Mesenchymal stem cell (in vitro differentiated cells and primary cell): ENCODE measurements around the gene GLT1D1.

Experiments used
- DNase-seq: peaks from one replicate; pipeline ENCODE4 v3.0.0-alpha.2; 2013
- H2AFZ ChIP-seq: one replicate; pipeline ENCODE4 v1.6.1; 2013; ENCODE audit warnings: low read depth, mild to moderate bottlenecking, control low read depth, inconsistent platforms, low read length, moderate library complexity
- H2AK5ac ChIP-seq: 2 replicates; pipeline ENCODE4 v1.6.1; 2013; ENCODE audit warnings: low read length, moderate library complexity, mild to moderate bottlenecking, inconsistent platforms; ENCODE audit not compliant: severe bottlenecking
- H2BK120ac ChIP-seq: one replicate; pipeline ENCODE4 v1.6.1; 2013; ENCODE audit warnings: low read depth, mild to moderate bottlenecking, inconsistent platforms, low read length, moderate library complexity
- H2BK12ac ChIP-seq, 2 experiments: one replicate each; pipeline ENCODE4 v1.6.1; 2013; ENCODE audit warnings: inconsistent platforms in 2 of 2, low read length in 2 of 2, mild to moderate bottlenecking in 2 of 2, moderate library complexity in 2 of 2, control low read depth in 1 of 2
- H2BK15ac ChIP-seq: one replicate; pipeline ENCODE4 v1.6.1; 2013; ENCODE audit warnings: mild to moderate bottlenecking, low read depth, inconsistent platforms; ENCODE audit not compliant: poor library complexity, severe bottlenecking
- H2BK5ac ChIP-seq: 2 replicates; pipeline ENCODE4 v1.6.1; 2013; ENCODE audit warnings: low read depth, mild to moderate bottlenecking, low read length, control low read depth, inconsistent platforms; ENCODE audit not compliant: poor library complexity, severe bottlenecking
- H3K14ac ChIP-seq, 2 experiments: one replicate each; pipeline ENCODE4 v1.6.1; 2013; ENCODE audit warnings: inconsistent platforms in 2 of 2, low read length in 2 of 2, control low read depth in 1 of 2, mild to moderate bottlenecking in 1 of 2, moderate library complexity in 1 of 2
- H3K18ac ChIP-seq, 2 experiments: one replicate each; pipeline ENCODE4 v1.6.1; 2013; ENCODE audit warnings: inconsistent platforms in 2 of 2, low read length in 2 of 2, control low read depth in 1 of 2, low read depth in 1 of 2, mild to moderate bottlenecking in 1 of 2
- H3K23ac ChIP-seq, 2 experiments: one replicate each; pipeline ENCODE4 v1.6.1; 2013; ENCODE audit warnings: inconsistent platforms in 2 of 2, low read length in 2 of 2, mild to moderate bottlenecking in 2 of 2, moderate library complexity in 2 of 2, control low read depth in 1 of 2
- H3K27ac ChIP-seq: 2 replicates; pipeline ENCODE4 v1.5.1; 2013; ENCODE audit warnings: mild to moderate bottlenecking, moderate library complexity, low read length, control low read depth, inconsistent platforms; ENCODE audit not compliant: poor library complexity, severe bottlenecking
- H3K27me3 ChIP-seq, 2 experiments: 2 replicates each; pipeline versions ENCODE4 v1.6.1 to v1.7.0; 2013; ENCODE audit warnings: low read length in 2 of 2, mild to moderate bottlenecking in 2 of 2, moderate library complexity in 2 of 2, control low read depth in 1 of 2, inconsistent platforms in 1 of 2; ENCODE audit not compliant: control insufficient read depth in 1 of 2, insufficient read depth in 1 of 2
- H3K36me3 ChIP-seq, 2 experiments: 2 replicates each; pipeline versions ENCODE4 v1.6.1 to v1.7.0; 2013; ENCODE audit warnings: low read length in 2 of 2, control low read depth in 1 of 2, inconsistent platforms in 1 of 2, low read depth in 1 of 2, mild to moderate bottlenecking in 1 of 2; ENCODE audit not compliant: insufficient read depth in 2 of 2, control insufficient read depth in 1 of 2
- H3K4ac ChIP-seq, 2 experiments: one replicate each; pipeline ENCODE4 v1.6.1; 2013; ENCODE audit warnings: inconsistent platforms in 2 of 2, low read length in 2 of 2, mild to moderate bottlenecking in 2 of 2, moderate library complexity in 2 of 2, control low read depth in 1 of 2, low read depth in 1 of 2
- H3K4me1 ChIP-seq: 2 replicates; pipeline ENCODE4 v1.6.1; 2013; ENCODE audit warnings: low read depth, low read length, control low read depth; ENCODE audit not compliant: control insufficient read depth, insufficient read depth
- H3K4me2 ChIP-seq: 2 replicates; pipeline ENCODE4 v1.6.1; 2013; ENCODE audit warnings: low read length, mild to moderate bottlenecking, inconsistent platforms; ENCODE audit not compliant: poor library complexity, severe bottlenecking
- H3K4me3 ChIP-seq, 2 experiments: 2 replicates each; pipeline versions ENCODE4 v1.5.1 to v1.7.0; 2013; ENCODE audit warnings: low read length in 2 of 2, mild to moderate bottlenecking in 2 of 2, control low read depth in 1 of 2, low read depth in 1 of 2; ENCODE audit not compliant: insufficient read depth in 1 of 2
- H3K79me1 ChIP-seq: replicated peaks from 2 replicates; pipeline ENCODE4 v1.6.1; 2013; ENCODE audit warnings: mild to moderate bottlenecking, control low read depth, low read length, inconsistent platforms; ENCODE audit not compliant: poor library complexity, severe bottlenecking
- H3K9ac ChIP-seq: 2 replicates; pipeline ENCODE4 v1.7.0; 2013; ENCODE audit warnings: mild to moderate bottlenecking, low read length, moderate library complexity
- H3K9me3 ChIP-seq: 2 replicates; pipeline ENCODE4 v1.7.0; 2013; ENCODE audit warnings: mild to moderate bottlenecking, low read length; ENCODE audit not compliant: control insufficient read depth
- H4K8ac ChIP-seq: one replicate; pipeline ENCODE4 v1.6.1; 2013; ENCODE audit warnings: inconsistent platforms, mild to moderate bottlenecking, low read length, moderate library complexity
- H4K91ac ChIP-seq: one replicate; pipeline ENCODE4 v1.6.1; 2013; ENCODE audit warnings: mild to moderate bottlenecking, low read length, inconsistent platforms
- WGBS: methylation state at CpG from one replicate; pipeline ENCODE4 v1.1.7; 2013; ENCODE audit warnings: mixed read lengths; 5-methylcytosine and 5-hydroxymethylcytosine counted together

The GLT1D1 gene

DNA sequence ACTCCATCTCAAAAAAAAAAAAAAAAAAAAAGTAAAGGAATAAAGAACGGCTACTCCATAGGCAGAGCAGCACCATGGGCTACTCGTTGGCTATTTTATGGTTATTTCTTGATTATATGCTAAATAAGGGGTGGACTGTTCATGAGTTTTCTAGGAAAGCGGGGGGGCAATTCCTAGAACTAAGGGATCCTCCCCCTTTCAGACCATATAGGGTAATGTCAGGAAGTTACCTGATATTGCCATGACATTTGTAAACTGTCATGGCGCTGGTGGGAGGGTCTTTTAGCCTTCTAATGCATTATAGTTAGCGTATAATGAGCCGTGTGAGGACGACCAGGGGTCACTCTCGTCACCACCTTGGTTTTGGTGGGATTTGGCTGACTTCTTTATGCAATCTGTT, 142.3 kb downstream of the GLT1D1 start:
- 62% methylated on average over 7 of the region's 8 CpGs for WGBS
- no peak overlapping the region for H3K9ac ChIP-seq

DNA sequence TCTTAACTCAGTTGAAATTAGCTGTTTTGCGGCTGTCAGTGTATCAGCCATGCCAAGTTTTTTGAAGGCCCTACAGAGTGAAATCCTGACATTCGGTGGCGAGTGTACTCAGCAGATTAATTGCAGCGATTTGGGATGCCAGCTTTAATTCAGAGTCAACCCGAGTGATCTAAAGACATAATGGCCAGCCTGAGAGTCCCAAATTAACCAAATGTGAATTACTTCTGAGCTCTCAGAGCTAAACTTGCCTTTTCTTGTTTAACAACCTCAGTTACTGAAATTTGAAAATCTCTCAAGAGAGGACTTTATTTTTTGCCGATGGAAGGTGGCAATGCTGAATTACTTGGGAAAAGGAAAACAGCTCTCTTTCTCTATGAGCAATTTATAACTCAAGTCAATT, 148.5 kb downstream of the GLT1D1 start:
- no peak overlapping the region for H3K27ac ChIP-seq
- H3K23ac ChIP-seq = no peak overlapping the region
- H3K4me1 ChIP-seq = no peaks in the 10 kb centered on the region
- H2AK5ac ChIP-seq = no peak overlapping the region
- H3K14ac ChIP-seq = no peak overlapping the region
- no peak overlapping the region for H2AFZ ChIP-seq
- H3K18ac ChIP-seq = no peak overlapping the region
- no peak overlapping the region for H2BK12ac ChIP-seq
- H3K36me3 ChIP-seq = no peaks in the 10 kb centered on the region
- H3K4me2 ChIP-seq = no peak overlapping the region
- no peak overlapping the region for H3K4ac ChIP-seq
- H3K4me3 ChIP-seq = no peak overlapping the region
- H3K9ac ChIP-seq = no peak overlapping the region
- H3K27me3 ChIP-seq = no peaks in the 10 kb centered on the region
- no peaks in the 10 kb centered on the region for H3K79me1 ChIP-seq
- H2BK15ac ChIP-seq = no peak overlapping the region
- H2BK120ac ChIP-seq = no peak overlapping the region
- 93% methylated on average over 6 of the region's 6 CpGs for WGBS
- H3K9me3 ChIP-seq = no peaks in the 10 kb centered on the region
- DNase-seq = no peak
- no peak overlapping the region for H4K91ac ChIP-seq
- no peak overlapping the region for H2BK5ac ChIP-seq
- H4K8ac ChIP-seq = no peak overlapping the region

More for the DNA sequence above, 142.3 kb downstream of the GLT1D1 start:
- Histone ChIP-seq H3K4ac (no peak overlapping the region), H3K9me3 (no peaks in the 10 kb centered on the region), H3K23ac (no peak overlapping the region), H3K27ac (no peak overlapping the region), H2AFZ (no peak overlapping the region), H3K27me3 (no peaks in the 10 kb centered on the region), H2BK15ac (no peak overlapping the region), H3K4me3 (no peak overlapping the region), H2AK5ac (no peak overlapping the region), H2BK12ac (no peak overlapping the region), H2BK120ac (no peak overlapping the region), H4K91ac (no peak overlapping the region), H3K79me1 (no peaks in the 10 kb centered on the region), H3K4me2 (no peak overlapping the region), H3K36me3 (no peaks in the 10 kb centered on the region), H3K4me1 (no peaks in the 10 kb centered on the region), H4K8ac (no peak overlapping the region), H3K18ac (no peak overlapping the region), H2BK5ac (no peak overlapping the region), H3K14ac (no peak overlapping the region)
- DNase-seq = no peak

DNA sequence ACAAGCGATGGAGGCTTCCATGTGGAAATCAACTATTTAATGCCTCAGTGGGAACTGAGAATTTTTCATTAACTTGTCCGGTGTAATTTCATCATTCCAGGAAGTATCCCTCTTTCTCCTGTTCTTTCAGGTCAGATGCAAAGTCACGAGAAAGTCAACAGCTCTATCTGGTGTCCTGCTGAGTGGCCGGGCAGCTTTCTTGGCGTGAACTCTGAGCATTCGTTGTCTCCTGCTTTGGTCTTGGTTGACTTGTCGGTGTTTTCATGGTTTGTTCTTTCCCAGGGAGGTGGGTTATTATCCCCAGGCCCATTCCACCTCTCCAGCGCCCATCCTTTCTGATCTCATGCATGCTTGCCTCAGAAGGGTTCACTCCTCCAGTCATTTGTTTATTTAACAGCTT, 149.1 kb downstream of the GLT1D1 start:
- Histone ChIP-seq H3K4ac (no peak overlapping the region), H3K23ac (no peak overlapping the region), H2BK120ac (no peak overlapping the region), H3K18ac (no peak overlapping the region), H3K27ac (no peak overlapping the region), H2BK15ac (no peak overlapping the region), H3K27me3 (no peaks in the 10 kb centered on the region), H3K4me2 (no peak overlapping the region), H2AFZ (no peak overlapping the region), H3K14ac (no peak overlapping the region), H3K4me3 (no peak overlapping the region), H3K9me3 (no peaks in the 10 kb centered on the region), H3K36me3 (no peaks in the 10 kb centered on the region), H2BK12ac (no peak overlapping the region), H3K79me1 (no peaks in the 10 kb centered on the region), H2BK5ac (no peak overlapping the region), H3K4me1 (no peaks in the 10 kb centered on the region), H4K8ac (no peak overlapping the region), H3K9ac (no peak overlapping the region), H4K91ac (no peak overlapping the region), H2AK5ac (no peak overlapping the region)
- 51% methylated on average over 8 of the region's 8 CpGs for WGBS
- no peak for DNase-seq

DNA sequence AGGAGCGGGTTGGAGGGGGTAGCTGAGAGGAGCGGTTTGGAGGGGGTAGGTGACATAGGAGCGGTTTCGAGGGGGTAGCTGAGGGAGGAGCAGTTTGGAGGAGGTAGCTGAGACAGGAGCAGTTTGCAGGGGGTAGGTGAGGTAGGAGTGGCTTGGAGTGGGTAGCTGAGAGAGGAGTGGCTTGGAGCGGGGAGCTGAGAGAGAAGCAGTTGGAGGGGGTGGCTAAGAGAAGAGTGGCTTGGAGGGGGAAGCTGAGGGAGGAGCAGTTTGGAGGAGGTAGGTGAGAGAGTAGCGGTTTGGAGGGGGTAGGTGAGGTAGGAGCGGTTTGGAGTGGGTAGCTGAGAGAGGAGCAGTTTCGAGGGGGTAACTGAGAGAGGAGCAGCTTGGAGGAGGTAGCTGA, 152.1 kb downstream of the GLT1D1 start:
- H3K4me3 ChIP-seq = no peak overlapping the region
- no peak overlapping the region for H2BK15ac ChIP-seq
- H4K8ac ChIP-seq = no peak overlapping the region
- H2AFZ ChIP-seq = no peak overlapping the region
- no peak overlapping the region for H3K27ac ChIP-seq
- no peak overlapping the region for H3K4me2 ChIP-seq
- 84% methylated on average over 8 of the region's 8 CpGs for WGBS
- H2BK120ac ChIP-seq = no peak overlapping the region
- no peaks in the 10 kb centered on the region for H3K9me3 ChIP-seq
- H4K91ac ChIP-seq = no peak overlapping the region
- H3K4me1 ChIP-seq = no peaks in the 10 kb centered on the region
- H3K36me3 ChIP-seq = no peaks in the 10 kb centered on the region
- no peaks in the 10 kb centered on the region for H3K79me1 ChIP-seq
- H2BK5ac ChIP-seq = no peak overlapping the region
- no peak overlapping the region for H3K4ac ChIP-seq
- no peak overlapping the region for H2BK12ac ChIP-seq
- no peak overlapping the region for H3K23ac ChIP-seq
- no peak for DNase-seq
- H3K27me3 ChIP-seq = no peaks in the 10 kb centered on the region
- no peak overlapping the region for H2AK5ac ChIP-seq
- no peak overlapping the region for H3K14ac ChIP-seq
- H3K18ac ChIP-seq = no peak overlapping the region
- H3K9ac ChIP-seq = no peak overlapping the region
